ENCODE measurements around the gene SLC66A2. TPM values are rescaled to one million over a fixed set of nuclear protein-coding genes. Genes with fewer than 3 reads are reported as not detected.
"Not testable (repeated sequence)": the region's sequence is repeated elsewhere in the genome, so short reads cannot be mapped to it uniquely, and the experiment has no call there.

SLC66A2 gene
- total RNA-seq, 1 experiment from 2014 or later, result 22.8 TPM

- DNase-seq (ENCODE audit: low spot score), result no peak
Measured at GRCh38 chr18:79881695-79882094, 69.8 kb downstream of the SLC66A2 start.

- no peak for DNase-seq (ENCODE audit: low spot score)
Measured at GRCh38 chr18:79879566-79879965, 71.9 kb downstream of the SLC66A2 start.

- DNase-seq (ENCODE audit: low spot score), result no peak
Measured at GRCh38 chr18:79878741-79879378, 72.6 kb downstream of the SLC66A2 start.

GRCh38 chr18:79878246-79878645 is 73.2 kb downstream of the SLC66A2 start:
- DNase-seq (ENCODE audit: low spot score), result not testable (repeated sequence)

- DNase-seq (ENCODE audit: low spot score), result no peak
Measured at GRCh38 chr18:79877163-79878091, 74.0 kb downstream of the SLC66A2 start.

- DNase-seq (ENCODE audit: low spot score), result no peak
Measured at GRCh38 chr18:79876497-79876896, 75.0 kb downstream of the SLC66A2 start.

- no peak for DNase-seq (ENCODE audit: low spot score)
Measured at GRCh38 chr18:79875931-79876461, 75.5 kb downstream of the SLC66A2 start.

- DNase-seq (ENCODE audit: low spot score), result no peak
Measured at GRCh38 chr18:79875531-79875919, 75.9 kb downstream of the SLC66A2 start.

- no peak for DNase-seq (ENCODE audit: low spot score)
Measured at GRCh38 chr18:79874553-79875530, 76.6 kb downstream of the SLC66A2 start.

- DNase-seq (ENCODE audit: low spot score), result no peak
Measured at GRCh38 chr18:79873449-79874110, 77.9 kb downstream of the SLC66A2 start.

GRCh38 chr18:79872527-79873444 is 78.7 kb downstream of the SLC66A2 start:
- DNase-seq (ENCODE audit: low spot score), result no peak

GRCh38 chr18:79871481-79872091 is 79.9 kb downstream of the SLC66A2 start:
- DNase-seq (ENCODE audit: low spot score), result no peak

GRCh38 chr18:79871026-79871390 is 80.4 kb downstream of the SLC66A2 start:
- DNase-seq (ENCODE audit: low spot score), result no peak

GRCh38 chr18:79870301-79871025 is 81.0 kb downstream of the SLC66A2 start:
- no peak for DNase-seq (ENCODE audit: low spot score)

GRCh38 chr18:79869591-79870300 is 81.7 kb downstream of the SLC66A2 start:
- no peak for DNase-seq (ENCODE audit: low spot score)

- no peak for DNase-seq (ENCODE audit: low spot score)
Measured at GRCh38 chr18:79868811-79869541, 82.5 kb downstream of the SLC66A2 start.

GRCh38 chr18:79868168-79868784 is 83.2 kb downstream of the SLC66A2 start:
- no peak for DNase-seq (ENCODE audit: low spot score)
